H1 (cell line): ENCODE results near the gene KCNT1. TPM values are rescaled to one million over a fixed set of nuclear protein-coding genes. Genes with fewer than 3 reads are reported as not detected.

Source experiments
- CTCF ChIA-PET: fragments of 300-600 bp; sonication (Branson Sonifier 250); formaldehyde crosslinking; loops from one replicate; lab custom pipeline; 2021; ENCODE audit not compliant: partially characterized antibody; lab: Charles Lee
- POLR2A ChIA-PET: fragments of 300-600 bp; sonication (Branson Sonifier 250); formaldehyde crosslinking; loops from one replicate; lab custom pipeline; 2021; ENCODE audit warnings: inconsistent platforms; ENCODE audit not compliant: partially characterized antibody; lab: Charles Lee
- DNase-seq, 2 experiments: peaks; one replicate each; pipeline versions ENCODE4 v3.0.0 to v3.0.0-alpha.2; 2010 to 2022; ENCODE audit warnings: low spot score in 2 of 2, low read depth in 1 of 2, mixed read lengths in 1 of 2
- FAIRE-seq: peaks from 2 replicates; lab custom pipeline; 2011; peaks lifted over from hg19 to GRCh38; lab: Jason Lieb, UNC
- H2AFZ ChIP-seq: 2 replicates; pipeline ENCODE4 v1.8.1; 2012; ENCODE audit warnings: low read length, inconsistent platforms
- H2AK5ac ChIP-seq: 2 replicates; pipeline ENCODE4 v1.6.1; 2013; ENCODE audit warnings: low read depth, low read length
- H2BK120ac ChIP-seq: replicated peaks from 2 replicates; pipeline ENCODE3; 2013; ENCODE audit warnings: low read depth, low read length, inconsistent platforms
- H2BK12ac ChIP-seq: 2 replicates; pipeline ENCODE4 v1.6.1; 2013; ENCODE audit warnings: low read depth, low read length
- H2BK15ac ChIP-seq: 2 replicates; pipeline ENCODE4 v1.6.1; 2013; ENCODE audit warnings: low read length
- H2BK20ac ChIP-seq: 2 replicates; pipeline ENCODE4 v1.6.1; 2013; ENCODE audit warnings: low read length
- H2BK5ac ChIP-seq: 2 replicates; pipeline ENCODE4 v1.6.1; 2013; ENCODE audit warnings: low read depth, low read length
- H3K14ac ChIP-seq: 2 replicates; pipeline ENCODE4 v1.6.1; 2013; ENCODE audit warnings: inconsistent platforms; ENCODE audit not compliant: insufficient read length
- H3K18ac ChIP-seq: 2 replicates; pipeline ENCODE4 v1.6.1; 2013; ENCODE audit warnings: low read length; ENCODE audit errors: extremely low read depth
- H3K23ac ChIP-seq: 2 replicates; pipeline ENCODE4 v1.6.1; 2013; ENCODE audit warnings: inconsistent platforms; ENCODE audit not compliant: insufficient read length
- H3K23me2 ChIP-seq: 2 replicates; pipeline ENCODE4 v1.6.1; 2013; ENCODE audit warnings: low read depth, low read length
- H3K27ac ChIP-seq: 2 replicates; pipeline ENCODE4 v1.6.1; 2011; ENCODE audit warnings: low read depth, low read length, inconsistent platforms
- H3K27me3 ChIP-seq, 4 experiments: replicated peaks in 1 of 4; 1 replicate in 1 of 4; 2 replicates in 3 of 4; pipeline versions ENCODE4 v1.6.1 to v1.8.1; 2011 to 2013; ENCODE audit warnings: low read length in 3 of 4, mild to moderate bottlenecking in 3 of 4, inconsistent platforms in 2 of 4, mixed read lengths in 2 of 4, moderate library complexity in 1 of 4; ENCODE audit not compliant: control insufficient read depth in 3 of 4, insufficient read depth in 3 of 4; ENCODE audit errors: extremely low read depth in 1 of 4
- H3K36me3 ChIP-seq, 4 experiments: 2 replicates each; pipeline versions ENCODE4 v1.6.1 to v1.8.1; 2011 to 2013; ENCODE audit warnings: mild to moderate bottlenecking in 4 of 4, low read length in 3 of 4, moderate library complexity in 2 of 4, control low read depth in 1 of 4, inconsistent platforms in 1 of 4; ENCODE audit not compliant: insufficient read depth in 4 of 4, control insufficient read depth in 2 of 4
- H3K4ac ChIP-seq: replicated peaks from 2 replicates; pipeline ENCODE3; 2013; ENCODE audit warnings: low read length, low read depth, mixed read lengths, inconsistent platforms; ENCODE audit not compliant: insufficient read length
- H3K4me1 ChIP-seq, 4 experiments: replicated peaks in 1 of 4; 1 replicate in 1 of 4; 2 replicates in 3 of 4; pipeline versions ENCODE4 v1.6.1 to v1.8.1; 2011 to 2013; ENCODE audit warnings: low read length in 3 of 4, inconsistent platforms in 2 of 4, mixed read lengths in 1 of 4; ENCODE audit not compliant: insufficient read depth in 4 of 4, control insufficient read depth in 3 of 4
- H3K4me2 ChIP-seq, 2 experiments: 2 replicates each; pipeline versions ENCODE4 v1.6.1 to v1.8.1; 2011 to 2013; ENCODE audit warnings: low read depth in 2 of 2, low read length in 2 of 2, control low read depth in 1 of 2, inconsistent platforms in 1 of 2, mild to moderate bottlenecking in 1 of 2; ENCODE audit not compliant: insufficient read depth in 1 of 2
- H3K4me3 ChIP-seq, 4 experiments: fragments of 200-600, 300-600 bp in 1 of 4; sonication (generic), shearing (Covaris generic), sonication (Bioruptor Twin) in 1 of 4; 2 replicates each; pipeline versions ENCODE4 v1.5.1 to v1.8.1; 2011 to 2016; ENCODE audit warnings: low read length in 4 of 4, low read depth in 3 of 4, control low read depth in 2 of 4, inconsistent platforms in 2 of 4, mild to moderate bottlenecking in 2 of 4, mixed read lengths in 1 of 4, moderate library complexity in 1 of 4; ENCODE audit not compliant: insufficient read depth in 2 of 4; ENCODE audit errors: extremely low read depth in 1 of 4
- H3K56ac ChIP-seq: replicated peaks from 2 replicates; pipeline ENCODE3; 2013; ENCODE audit warnings: low read depth, mild to moderate bottlenecking, mixed read lengths, low read length, inconsistent platforms; ENCODE audit not compliant: insufficient read length
- H3K79me1 ChIP-seq: 2 replicates; pipeline ENCODE4 v1.6.1; 2013; ENCODE audit warnings: low read depth, low read length, control low read depth
- H3K79me2 ChIP-seq, 2 experiments: 2 replicates each; pipeline versions ENCODE4 v1.6.1 to v1.8.1; 2012 to 2013; ENCODE audit warnings: low read length in 2 of 2, mild to moderate bottlenecking in 2 of 2, inconsistent platforms in 1 of 2; ENCODE audit not compliant: insufficient read depth in 2 of 2, control insufficient read depth in 1 of 2
- H3K9ac ChIP-seq, 4 experiments: replicated peaks in 1 of 4; 1 replicate in 1 of 4; 2 replicates in 3 of 4; pipeline versions ENCODE4 v1.6.1 to v1.8.1; 2011 to 2013; ENCODE audit warnings: low read depth in 3 of 4, low read length in 3 of 4, control low read depth in 2 of 4, mild to moderate bottlenecking in 2 of 4, moderate library complexity in 2 of 4, inconsistent platforms in 1 of 4; ENCODE audit errors: extremely low read depth in 1 of 4
- H3K9me3 ChIP-seq, 2 experiments: 2 replicates each; pipeline versions ENCODE4 v1.6.1 to v1.8.1; 2012 to 2013; ENCODE audit warnings: mild to moderate bottlenecking in 2 of 2, moderate library complexity in 2 of 2, control low read depth in 1 of 2, inconsistent platforms in 1 of 2, low read depth in 1 of 2, low read length in 1 of 2, mixed read lengths in 1 of 2; ENCODE audit not compliant: insufficient read depth in 2 of 2
- H4K20me1 ChIP-seq, 2 experiments: replicated peaks in 1 of 2; 2 replicates each; pipeline versions ENCODE3 to v1.8.1; 2011 to 2013; ENCODE audit warnings: inconsistent platforms in 2 of 2, low read length in 2 of 2, mild to moderate bottlenecking in 1 of 2; ENCODE audit not compliant: insufficient read depth in 2 of 2, control insufficient read depth in 1 of 2
- H4K5ac ChIP-seq: 2 replicates; pipeline ENCODE4 v1.6.1; 2013; ENCODE audit warnings: low read length, low read depth, mixed read lengths, inconsistent platforms; ENCODE audit not compliant: insufficient read length
- H4K8ac ChIP-seq: 2 replicates; pipeline ENCODE4 v1.8.0; 2013; ENCODE audit warnings: mild to moderate bottlenecking, moderate library complexity, low read length, inconsistent platforms; ENCODE audit not compliant: insufficient read depth; ENCODE audit errors: extremely low read depth
- H4K91ac ChIP-seq: replicated peaks from 2 replicates; pipeline ENCODE3; 2013; ENCODE audit warnings: low read length, mixed read lengths, inconsistent platforms; ENCODE audit not compliant: insufficient read length
- BRCA1 ChIP-seq: IDR thresholded peaks from 2 replicates; pipeline ENCODE4 v1.6.1; 2012; ENCODE audit warnings: low read depth, low read length, improper control_type of control experiment
- FOSL1 ChIP-seq: IDR thresholded peaks from 2 replicates; pipeline ENCODE4 v1.6.1; 2011; ENCODE audit warnings: mild to moderate bottlenecking, low read depth, low read length, moderate library complexity; ENCODE audit not compliant: insufficient read depth
- SRF ChIP-seq: IDR thresholded peaks from 2 replicates; pipeline ENCODE4 v1.6.1; 2011; ENCODE audit warnings: mild to moderate bottlenecking, low read depth, low read length, moderate library complexity
- WGBS, 2 experiments: shearing (Covaris generic) in 1 of 2; methylation state at CpG; one replicate each; pipeline versions ENCODE4 v1.1.6 to v1.1.7; 2013 to 2015; ENCODE audit warnings: low lambda C conversion rate in 2 of 2, mixed read lengths in 2 of 2, inconsistent platforms in 1 of 2, low coverage in 1 of 2, missing lambda C conversion rate in 1 of 2; ENCODE audit not compliant: insufficient replicate concordance in 2 of 2, insufficient coverage in 1 of 2, insufficient read length in 1 of 2; ENCODE audit errors: extremely low coverage in 1 of 2, missing lambda C conversion rate in 1 of 2; 5-methylcytosine and 5-hydroxymethylcytosine counted together
- polyA plus RNA-seq, 7 experiments: library from polyadenylated mRNA; depleted of rRNA in 3 of 7; stranded (reverse) in 5 of 7; unstranded in 2 of 7; fragments of >200 nt in 5 of 7; fragments of 200-250 nt in 2 of 7; gene quantifications; 1 replicate in 5 of 7; 2 replicates in 1 of 7; 4 replicates in 1 of 7; pipeline versions ENCODE4 v1.2.1 to v1.2.3, GENCODE V29; 2011 to 2013; ENCODE audit warnings: missing spikeins in 2 of 7, mixed read lengths in 2 of 7
- total RNA-seq: library from RNA; stranded (reverse); fragmentation: NEBNext Ultra II Directional; extraction: Animal tissue kit (Norgen Biotek cat#: 25700); gene quantifications from 2 replicates; pipeline ENCODE4 v1.2.1, GENCODE V29; 2021

The KCNT1 gene
- total and polyA plus RNA-seq, 2 of the 8 experiments (the other 6 are each of a cell fraction or from before 2014, with no cell fraction given): 0.13 to 0.20 TPM

DNA sequence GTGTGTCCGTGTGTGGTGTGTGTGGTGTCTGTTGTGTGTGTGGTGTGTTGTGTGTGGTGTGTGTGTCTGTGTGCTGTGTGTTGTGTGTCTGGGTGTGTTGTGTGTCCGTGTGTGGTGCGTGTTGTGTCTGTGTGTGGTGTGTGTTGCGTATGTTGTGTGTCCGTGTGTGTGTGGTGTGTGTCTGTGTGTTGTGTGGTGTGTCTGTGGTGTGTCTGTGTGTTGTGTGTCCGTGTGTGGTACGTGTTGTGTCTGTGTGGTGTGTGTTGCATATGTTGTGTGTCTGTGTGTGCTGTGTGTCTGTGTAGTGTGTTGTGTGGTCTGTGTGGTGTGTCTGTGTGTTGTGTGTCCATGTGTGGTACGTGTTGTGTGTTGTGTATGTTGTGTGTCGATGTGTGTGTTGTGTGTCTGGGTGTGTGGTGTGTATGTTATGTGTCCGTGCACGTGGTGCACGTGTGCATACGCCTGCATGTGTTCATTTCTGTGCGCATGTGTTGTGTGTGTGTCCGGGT is 72.3 kb downstream of the KCNT1 start:
- H3K18ac ChIP-seq: no peak overlapping the region
- TF ChIP-seq FOSL1 (no peak), BRCA1 (no peak), SRF (no peak)
- peak overlapping the region; percentile 94 for H3K56ac ChIP-seq
- POLR2A ChIA-PET: no interaction called here
- no peaks in the 10 kb centered on the region for H3K79me1 ChIP-seq
- peaks cover 0 to 7% of the 10 kb centered on the region in 2 experiments for H4K20me1 ChIP-seq
- H3K27ac ChIP-seq: no peak overlapping the region
- H2BK5ac ChIP-seq: no peak overlapping the region
- peak overlapping the region; percentile 89 for H4K91ac ChIP-seq
- H3K14ac ChIP-seq: no peak overlapping the region
- no peaks in the 10 kb centered on the region; a peak in 1 of 8 replicates for H3K36me3 ChIP-seq
- peak overlapping the region; percentile 84 for H3K23ac ChIP-seq
- H3K4ac ChIP-seq: peak overlapping the region; percentile 69
- no peak overlapping the region for H2AFZ ChIP-seq
- no peak overlapping the region for H3K9ac ChIP-seq
- DNase-seq (no peak), FAIRE-seq (peak; percentile 63)
- no peak overlapping the region for H3K4me3 ChIP-seq
- no peak overlapping the region for H4K5ac ChIP-seq
- no peaks in the 10 kb centered on the region for H3K4me1 ChIP-seq
- H2BK120ac ChIP-seq: peak overlapping the region; percentile 43
- no peaks in the 10 kb centered on the region for H3K9me3 ChIP-seq
- 92% methylated on average over 15 of the region's 15 CpGs; no CpG with 5 or more reads in 1 of the 2 experiments for WGBS, 2 experiments
- 0 out of 2 replicates have a peak overlapping the region, but pooled peaks have one; percentile 7 for H2BK12ac ChIP-seq
- peaks cover 6% of the 10 kb centered on the region; the same call in 1 of the 2 replicates for H3K23me2 ChIP-seq
- no peak overlapping the region for H4K8ac ChIP-seq
- no peaks in the 10 kb centered on the region for H3K27me3 ChIP-seq
- H2AK5ac ChIP-seq: peak overlapping the region; percentile 28; the same call in 1 of the 2 replicates
- H3K4me2 ChIP-seq: no peak overlapping the region
- H2BK20ac ChIP-seq: no peak overlapping the region
- CTCF ChIA-PET: no interaction called here
- no peaks in the 10 kb centered on the region for H3K79me2 ChIP-seq
- no peak overlapping the region for H2BK15ac ChIP-seq
